ENCODE data around the gene B2M. TPM values are rescaled to one million over a fixed set of nuclear protein-coding genes. Genes with fewer than 3 reads are reported as not detected.

The B2M gene
- total and polyA plus RNA-seq, 7 donors: 400 to 891 (median 577) TPM

DNA sequence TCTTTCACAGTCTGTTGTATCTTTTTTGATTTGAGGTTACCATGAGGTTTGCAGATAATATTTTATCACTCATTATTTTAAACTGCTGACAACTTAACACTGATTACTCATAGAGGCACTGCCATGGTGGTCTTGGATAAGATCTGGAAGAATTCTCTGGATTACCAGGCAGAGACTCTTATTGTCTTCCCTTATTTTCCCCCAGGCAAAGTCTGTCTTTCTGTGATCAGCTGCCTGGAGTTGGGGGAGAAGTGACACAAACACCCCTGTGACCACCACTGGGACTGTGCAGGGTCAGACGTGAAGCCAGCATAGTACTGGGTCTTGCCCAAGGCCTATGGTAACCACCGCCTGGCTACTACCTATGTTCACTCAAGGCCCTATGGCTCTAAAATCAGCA is 4.9 kb upstream of the B2M start:
- intact Hi-C loops (cut with DNase I): no loop called here
- no peaks in the 10 kb centered on the region for H3K27me3 ChIP-seq (ENCODE audit: insufficient read depth in 3 of 3, low read length in 2 of 3)
- no peaks in the 10 kb centered on the region for H3K36me3 ChIP-seq (ENCODE audit: insufficient read depth in 1 of 2, low read depth in 1 of 2)
- H3K27ac ChIP-seq: no peak overlapping the region
- WGBS, 3 donors: 97 to 100% (median 98%) methylated on average over 2 of the region's 2 CpGs
- H3K4me1 ChIP-seq: no peaks in the 10 kb centered on the region
- TF ChIP-seq, protein P1, sequence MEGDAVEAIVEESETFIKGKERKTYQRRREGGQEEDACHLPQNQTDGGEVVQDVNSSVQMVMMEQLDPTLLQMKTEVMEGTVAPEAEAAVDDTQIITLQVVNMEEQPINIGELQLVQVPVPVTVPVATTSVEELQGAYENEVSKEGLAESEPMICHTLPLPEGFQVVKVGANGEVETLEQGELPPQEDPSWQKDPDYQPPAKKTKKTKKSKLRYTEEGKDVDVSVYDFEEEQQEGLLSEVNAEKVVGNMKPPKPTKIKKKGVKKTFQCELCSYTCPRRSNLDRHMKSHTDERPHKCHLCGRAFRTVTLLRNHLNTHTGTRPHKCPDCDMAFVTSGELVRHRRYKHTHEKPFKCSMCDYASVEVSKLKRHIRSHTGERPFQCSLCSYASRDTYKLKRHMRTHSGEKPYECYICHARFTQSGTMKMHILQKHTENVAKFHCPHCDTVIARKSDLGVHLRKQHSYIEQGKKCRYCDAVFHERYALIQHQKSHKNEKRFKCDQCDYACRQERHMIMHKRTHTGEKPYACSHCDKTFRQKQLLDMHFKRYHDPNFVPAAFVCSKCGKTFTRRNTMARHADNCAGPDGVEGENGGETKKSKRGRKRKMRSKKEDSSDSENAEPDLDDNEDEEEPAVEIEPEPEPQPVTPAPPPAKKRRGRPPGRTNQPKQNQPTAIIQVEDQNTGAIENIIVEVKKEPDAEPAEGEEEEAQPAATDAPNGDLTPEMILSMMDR (IDR thresholded peaks at IDR 0.05): no peak
- ATAC-seq (no peak), DNase-seq (no peak)
- H3K4me3 ChIP-seq: no peak overlapping the region
- H3K9me3 ChIP-seq: no peaks in the 10 kb centered on the region

DNA sequence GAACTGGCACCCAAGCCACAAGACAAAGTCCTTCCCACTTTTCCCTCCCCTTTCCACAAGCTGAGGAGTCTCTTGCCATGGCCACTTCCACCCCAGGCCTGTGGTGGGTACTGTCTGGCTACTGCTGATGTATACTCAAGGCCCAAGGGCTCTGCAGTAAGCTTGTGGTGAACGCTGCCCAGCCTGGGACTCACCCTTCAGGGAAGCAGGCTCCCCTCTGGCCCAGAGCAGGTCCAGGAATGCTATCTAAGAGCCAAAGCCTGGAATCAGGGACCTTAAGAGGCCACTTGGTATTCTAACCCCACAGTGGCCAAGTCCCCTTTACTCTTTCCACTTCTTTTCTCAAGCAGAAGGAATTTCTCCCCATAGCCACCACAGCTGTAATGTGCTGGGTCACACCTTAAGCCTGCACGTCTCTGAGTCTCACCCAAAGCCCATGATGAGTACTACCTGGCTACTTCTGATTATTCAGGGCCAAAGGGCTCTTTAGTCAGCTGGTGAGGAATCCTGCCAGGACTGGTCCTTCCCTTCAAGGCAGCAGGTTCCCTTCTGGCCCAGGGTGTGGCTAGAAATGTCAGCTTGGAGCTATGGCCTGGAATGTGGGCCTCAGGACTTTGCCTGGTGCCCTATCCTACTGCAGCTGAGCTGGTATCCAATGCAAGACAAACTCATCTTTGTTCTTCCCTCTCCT is 4.2 kb upstream of the B2M start:
- intact Hi-C loops (cut with DNase I): no loop called here

DNA sequence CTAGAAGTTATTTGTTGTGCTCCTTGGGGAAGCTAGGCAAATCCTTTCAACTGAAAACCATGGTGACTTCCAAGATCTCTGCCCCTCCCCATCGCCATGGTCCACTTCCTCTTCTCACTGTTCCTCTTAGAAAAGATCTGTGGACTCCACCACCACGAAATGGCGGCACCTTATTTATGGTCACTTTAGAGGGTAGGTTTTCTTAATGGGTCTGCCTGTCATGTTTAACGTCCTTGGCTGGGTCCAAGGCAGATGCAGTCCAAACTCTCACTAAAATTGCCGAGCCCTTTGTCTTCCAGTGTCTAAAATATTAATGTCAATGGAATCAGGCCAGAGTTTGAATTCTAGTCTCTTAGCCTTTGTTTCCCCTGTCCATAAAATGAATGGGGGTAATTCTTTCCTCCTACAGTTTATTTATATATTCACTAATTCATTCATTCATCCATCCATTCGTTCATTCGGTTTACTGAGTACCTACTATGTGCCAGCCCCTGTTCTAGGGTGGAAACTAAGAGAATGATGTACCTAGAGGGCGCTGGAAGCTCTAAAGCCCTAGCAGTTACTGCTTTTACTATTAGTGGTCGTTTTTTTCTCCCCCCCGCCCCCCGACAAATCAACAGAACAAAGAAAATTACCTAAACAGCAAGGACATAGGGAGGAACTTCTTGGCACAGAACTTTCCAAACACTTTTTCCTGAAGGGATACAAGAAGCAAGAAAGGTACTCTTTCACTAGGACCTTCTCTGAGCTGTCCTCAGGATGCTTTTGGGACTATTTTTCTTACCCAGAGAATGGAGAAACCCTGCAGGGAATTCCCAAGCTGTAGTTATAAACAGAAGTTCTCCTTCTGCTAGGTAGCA is 851 bp upstream of the B2M start:
- peaks cover under 1 to 6% of the 10 kb centered on the region in 2 donors for H3K36me3 ChIP-seq (ENCODE audit: insufficient read depth in 1 of 2, low read depth in 1 of 2)
- peaks cover 4% of the 10 kb centered on the region for H3K4me1 ChIP-seq
- TF ChIP-seq, protein P1 (IDR thresholded peaks at IDR 0.05): peak; percentile 8
- H3K4me3 ChIP-seq: peak overlapping the region; percentile 82
- peak overlapping the region; percentile 95 for H3K27ac ChIP-seq
- 23 to 27% (median 26%) methylated on average over 11 of the region's 11 CpGs for WGBS, 3 donors
- ATAC-seq: no peak
- peak in 1 of 2 donors; percentile 20 for DNase-seq
- intact Hi-C loops (cut with DNase I): loop anchor here (1.0 to 5.0 kb wide), 2 partner anchors 47 to 48 kb away; partner anchors contain the start of gene SPG11 (in 2 of the 2)
- H3K9me3 ChIP-seq: no peaks in the 10 kb centered on the region
- no peaks in the 10 kb centered on the region for H3K27me3 ChIP-seq (ENCODE audit: insufficient read depth in 3 of 3, low read length in 2 of 3)

More for the DNA sequence above, 4.2 kb upstream of the B2M start:
- DNase-seq (no peak), ATAC-seq (no peak)
- no peaks in the 10 kb centered on the region for H3K36me3 ChIP-seq (ENCODE audit: insufficient read depth in 1 of 2, low read depth in 1 of 2)
- no peaks in the 10 kb centered on the region for H3K9me3 ChIP-seq
- TF ChIP-seq, protein P1 (IDR thresholded peaks at IDR 0.05): no peak
- no peaks in the 10 kb centered on the region for H3K4me1 ChIP-seq
- H3K4me3 ChIP-seq: no peak overlapping the region
- H3K27me3 ChIP-seq (ENCODE audit: insufficient read depth in 3 of 3, low read length in 2 of 3): no peaks in the 10 kb centered on the region
- WGBS, 3 donors: 89 to 93% (median 91%) methylated on average over 2 of the region's 2 CpGs
- H3K27ac ChIP-seq: no peak overlapping the region

DNA sequence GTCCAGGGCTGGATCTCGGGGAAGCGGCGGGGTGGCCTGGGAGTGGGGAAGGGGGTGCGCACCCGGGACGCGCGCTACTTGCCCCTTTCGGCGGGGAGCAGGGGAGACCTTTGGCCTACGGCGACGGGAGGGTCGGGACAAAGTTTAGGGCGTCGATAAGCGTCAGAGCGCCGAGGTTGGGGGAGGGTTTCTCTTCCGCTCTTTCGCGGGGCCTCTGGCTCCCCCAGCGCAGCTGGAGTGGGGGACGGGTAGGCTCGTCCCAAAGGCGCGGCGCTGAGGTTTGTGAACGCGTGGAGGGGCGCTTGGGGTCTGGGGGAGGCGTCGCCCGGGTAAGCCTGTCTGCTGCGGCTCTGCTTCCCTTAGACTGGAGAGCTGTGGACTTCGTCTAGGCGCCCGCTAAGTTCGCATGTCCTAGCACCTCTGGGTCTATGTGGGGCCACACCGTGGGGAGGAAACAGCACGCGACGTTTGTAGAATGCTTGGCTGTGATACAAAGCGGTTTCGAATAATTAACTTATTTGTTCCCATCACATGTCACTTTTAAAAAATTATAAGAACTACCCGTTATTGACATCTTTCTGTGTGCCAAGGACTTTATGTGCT is 527 bp downstream of the B2M start:
- H3K9me3 ChIP-seq: no peaks in the 10 kb centered on the region
- DNase-seq (peak in 1 of 2 donors; percentile 50), ATAC-seq (peak; percentile 64 to 75 (median 68))
- peaks cover 9 to 20% of the 10 kb centered on the region in 2 donors for H3K36me3 ChIP-seq (ENCODE audit: insufficient read depth in 1 of 2, low read depth in 1 of 2)
- H3K27ac ChIP-seq: peak overlapping the region; percentile 95
- TF ChIP-seq, protein P1 (IDR thresholded peaks at IDR 0.05): no peak
- H3K4me3 ChIP-seq: peak overlapping the region; percentile 82
- intact Hi-C loops (cut with DNase I): loop anchor here (1.0 to 5.0 kb wide), 3 partner anchors 16 to 50 kb away; partner anchors contain the start of gene SPG11 (in 2 of the 2)
- 0 to 1% (median 1%) methylated on average over 40 to 46 of the region's 46 CpGs for WGBS, 3 donors
- peaks cover 4% of the 10 kb centered on the region for H3K4me1 ChIP-seq
- H3K27me3 ChIP-seq (ENCODE audit: insufficient read depth in 3 of 3, low read length in 2 of 3): no peaks in the 10 kb centered on the region

All from psoas muscle (tissue), 8 donors.